Urinary bladder (tissue), 4 donors: Measurements from ENCODE around the gene RPH3AL. TPM values are rescaled to one million over a fixed set of nuclear protein-coding genes. Genes with fewer than 3 reads are reported as not detected.

Source experiments
- DNase-seq: peaks from one replicate; pipeline ENCODE4 v3.0.0-alpha.2; 2015; ENCODE audit errors: extremely low spot score
- H3K27ac ChIP-seq: one replicate; pipeline ENCODE4 v1.5.1; 2013; ENCODE audit warnings: low read depth, mild to moderate bottlenecking, moderate library complexity
- H3K36me3 ChIP-seq: one replicate; pipeline ENCODE4 v1.6.1; 2013; ENCODE audit warnings: mild to moderate bottlenecking, moderate library complexity; ENCODE audit not compliant: insufficient read depth
- H3K4me1 ChIP-seq: one replicate; pipeline ENCODE4 v1.6.1; 2013; ENCODE audit warnings: mild to moderate bottlenecking, moderate library complexity; ENCODE audit not compliant: insufficient read depth
- H3K4me3 ChIP-seq: one replicate; pipeline ENCODE4 v1.5.1; 2013; ENCODE audit warnings: low read depth, low read length
- WGBS: extraction: QIAGEN DNeasy Blood & Tissue Kit; methylation state at CpG from one replicate; pipeline ENCODE4 v1.1.7; 2013; 5-methylcytosine and 5-hydroxymethylcytosine counted together
- polyA plus RNA-seq: library from polyadenylated mRNA; stranded (reverse); fragments of 200-250 nt; gene quantifications from one replicate; pipeline ENCODE4 v1.2.3, GENCODE V29; 2013
- total RNA-seq: library from RNA; depleted of rRNA; stranded (reverse); fragments of >200 nt; gene quantifications from one replicate; pipeline ENCODE4 v1.2.3, GENCODE V29; 2014
- donor health status: healthy with polysubstance abuse.
- donor health status: healthy.

The RPH3AL gene
- total and polyA plus RNA-seq, 2 donors: 5.4 to 7.1 TPM

GRCh38 chr17:340074-340473 is 12.5 kb downstream of the RPH3AL start:
- Histone ChIP-seq H3K36me3 (no peaks in the 10 kb centered on the region), H3K4me1 (no peaks in the 10 kb centered on the region), H3K27ac (no peak overlapping the region), H3K4me3 (no peak overlapping the region)
- no peak for DNase-seq
- 91% methylated on average over 4 of the region's 4 CpGs for WGBS

- Histone ChIP-seq H3K4me1 (no peaks in the 10 kb centered on the region), H3K27ac (no peak overlapping the region), H3K4me3 (no peak overlapping the region), H3K36me3 (no peaks in the 10 kb centered on the region)
- DNase-seq: no peak
- WGBS: 91% methylated on average over 23 of the region's 23 CpGs
Observed at GRCh38 chr17:339193-340061, 13.2 kb downstream of the RPH3AL start.

GRCh38 chr17:338442-339192 is 14.0 kb downstream of the RPH3AL start:
- 87% methylated on average over 19 of the region's 19 CpGs for WGBS
- Histone ChIP-seq H3K27ac (no peak overlapping the region), H3K4me1 (no peaks in the 10 kb centered on the region), H3K4me3 (no peak overlapping the region), H3K36me3 (no peaks in the 10 kb centered on the region)
- DNase-seq: no peak

GRCh38 chr17:337866-338265 is 14.7 kb downstream of the RPH3AL start:
- no peak for DNase-seq
- no peaks in the 10 kb centered on the region for H3K4me1 ChIP-seq
- H3K27ac ChIP-seq: no peak overlapping the region
- 93% methylated on average over 7 of the region's 7 CpGs for WGBS
- H3K4me3 ChIP-seq: no peak overlapping the region
- no peaks in the 10 kb centered on the region for H3K36me3 ChIP-seq

- DNase-seq: no peak
- 94% methylated on average over 15 of the region's 15 CpGs for WGBS
Observed at GRCh38 chr17:337453-337852, 15.2 kb downstream of the RPH3AL start.

GRCh38 chr17:337022-337420 is 15.6 kb downstream of the RPH3AL start:
- no peaks in the 10 kb centered on the region for H3K4me1 ChIP-seq
- no peak overlapping the region for H3K27ac ChIP-seq
- DNase-seq: no peak
- 97% methylated on average over 12 of the region's 12 CpGs for WGBS
- no peak overlapping the region for H3K4me3 ChIP-seq
- no peaks in the 10 kb centered on the region for H3K36me3 ChIP-seq

More at GRCh38 chr17:337453-337852, 15.2 kb downstream of the RPH3AL start:
- Histone ChIP-seq H3K4me1 (no peaks in the 10 kb centered on the region), H3K36me3 (no peaks in the 10 kb centered on the region), H3K4me3 (no peak overlapping the region), H3K27ac (no peak overlapping the region)

- Histone ChIP-seq H3K4me1 (no peaks in the 10 kb centered on the region), H3K27ac (no peak overlapping the region)
- DNase-seq: no peak
Observed at GRCh38 chr17:336110-337021, 16.2 kb downstream of the RPH3AL start.

GRCh38 chr17:335691-336090 is 16.9 kb downstream of the RPH3AL start:
- no peak overlapping the region for H3K27ac ChIP-seq
- WGBS: 63% methylated on average over 11 of the region's 12 CpGs
- H3K4me3 ChIP-seq: no peak overlapping the region
- no peaks in the 10 kb centered on the region for H3K36me3 ChIP-seq
- no peak for DNase-seq
- H3K4me1 ChIP-seq: no peaks in the 10 kb centered on the region

More at GRCh38 chr17:336110-337021, 16.2 kb downstream of the RPH3AL start:
- WGBS: 46% methylated on average over 37 of the region's 37 CpGs
- Histone ChIP-seq H3K36me3 (no peaks in the 10 kb centered on the region), H3K4me3 (no peak overlapping the region)

GRCh38 chr17:334974-335481 is 17.6 kb downstream of the RPH3AL start:
- H3K4me3 ChIP-seq: no peak overlapping the region
- H3K36me3 ChIP-seq: no peaks in the 10 kb centered on the region
- 90% methylated on average over 28 of the region's 28 CpGs for WGBS
- DNase-seq: no peak
- no peaks in the 10 kb centered on the region for H3K4me1 ChIP-seq
- no peak overlapping the region for H3K27ac ChIP-seq

GRCh38 chr17:333626-334396 is 18.8 kb downstream of the RPH3AL start:
- DNase-seq: no peak
- H3K36me3 ChIP-seq: no peaks in the 10 kb centered on the region
- peak overlapping the region; percentile 28 for H3K27ac ChIP-seq
- 24% methylated on average over 23 of the region's 23 CpGs for WGBS
- peak overlapping the region; percentile 10 for H3K4me3 ChIP-seq
- H3K4me1 ChIP-seq: no peaks in the 10 kb centered on the region

- 83% methylated on average over 34 of the region's 34 CpGs for WGBS
- no peaks in the 10 kb centered on the region for H3K36me3 ChIP-seq
- peak overlapping the region; percentile 42 for H3K27ac ChIP-seq
- DNase-seq: no peak
- H3K4me3 ChIP-seq: no peak overlapping the region
- H3K4me1 ChIP-seq: no peaks in the 10 kb centered on the region
Observed at GRCh38 chr17:332558-333322, 19.9 kb downstream of the RPH3AL start.

- WGBS: 86% methylated on average over 11 of the region's 11 CpGs
- Histone ChIP-seq H3K4me3 (no peak overlapping the region), H3K27ac (no peak overlapping the region), H3K36me3 (no peaks in the 10 kb centered on the region), H3K4me1 (no peaks in the 10 kb centered on the region)
- DNase-seq: no peak
Observed at GRCh38 chr17:332023-332422, 20.6 kb downstream of the RPH3AL start.
